ENCODE measurements around the gene TEX19. TPM values are rescaled to one million over a fixed set of nuclear protein-coding genes. Genes with fewer than 3 reads are reported as not detected.

Gene TEX19
- total RNA-seq, 1 donor from 2014 or later: not detected

DNA sequence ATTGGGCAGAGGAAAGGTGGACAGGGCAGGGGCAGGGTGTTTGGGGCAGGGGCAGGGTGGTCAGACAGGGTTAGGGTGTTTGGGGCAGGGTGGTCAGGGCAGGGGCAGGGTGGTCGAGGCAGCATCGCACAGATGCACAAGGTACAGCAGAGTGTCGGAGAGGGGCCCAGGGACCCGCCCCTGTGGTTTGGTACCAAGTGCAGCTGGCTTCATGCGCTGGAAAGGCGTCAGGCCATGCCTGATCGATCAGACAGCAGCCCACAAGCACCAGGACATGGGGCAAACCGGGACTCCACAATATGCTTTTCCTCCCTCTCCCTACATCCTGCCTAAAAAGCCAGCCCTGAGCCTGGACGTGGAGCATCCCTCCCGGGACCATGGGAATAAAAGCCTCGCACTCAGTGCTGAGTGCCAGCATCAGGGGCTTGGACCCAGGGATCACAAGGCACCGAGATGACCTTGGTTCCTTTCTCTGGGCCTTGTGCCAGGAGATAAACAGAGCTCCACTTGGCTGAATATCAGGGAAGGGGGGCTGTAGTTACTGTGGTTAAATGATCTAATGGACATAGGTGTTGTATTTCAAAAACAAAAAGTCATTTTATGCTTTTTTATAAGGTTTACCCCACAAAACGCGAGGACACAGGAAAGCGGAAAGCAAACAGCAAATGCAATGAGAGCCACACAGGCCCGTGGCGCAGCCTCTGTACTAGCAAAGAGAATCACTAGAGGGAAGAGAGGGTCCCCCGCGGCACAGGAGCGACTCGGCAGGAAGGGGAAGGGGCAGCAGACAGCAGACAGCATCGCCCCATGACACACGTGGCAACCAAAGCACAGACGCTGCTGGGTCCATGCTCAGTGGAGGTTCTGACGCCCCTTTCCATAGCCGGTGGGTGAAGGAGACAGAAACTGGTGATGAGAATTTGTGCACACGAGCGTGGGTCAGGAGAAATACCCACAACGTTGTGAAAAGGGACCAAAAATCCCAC is 53.8 kb downstream of the TEX19 start:
- H3K27ac Mint-ChIP-seq: no peak overlapping the region
- intact Hi-C loops (cut with micrococcal nuclease): loop anchor here (10.0 kb wide), 2 partner anchors 178 to 378 kb away; partner anchors contain the start of genes DCXR and RAC3
- H3K4me3 Mint-ChIP-seq (ENCODE audit: low read depth): no peak overlapping the region
- H3K9me3 Mint-ChIP-seq: no peaks in the 10 kb centered on the region
- DNase-seq (ENCODE audit: low spot score): no peak
- H3K36me3 Mint-ChIP-seq (ENCODE audit: low read depth): peaks cover 7% of the 10 kb centered on the region
- H3K4me1 Mint-ChIP-seq (ENCODE audit: low read depth): peaks cover 13% of the 10 kb centered on the region
- no peaks in the 10 kb centered on the region for H3K27me3 Mint-ChIP-seq (ENCODE audit: low read depth)

Other genes with a start within 250 kb of the TEX19 start
- gene CCDC57, start 146.4 kb upstream of the TEX19 start, total RNA-seq: 51.7 and 53.1 TPM in 2 replicates
- gene SLC16A3, start 130.2 kb upstream of the TEX19 start, total RNA-seq: 187 and 200 TPM in 2 replicates
- gene CSNK1D, start 85.5 kb upstream of the TEX19 start, total RNA-seq: 139 and 151 TPM in 2 replicates
- gene CD7, start 41.6 kb upstream of the TEX19 start, total RNA-seq: 345 and 351 TPM in 2 replicates
- 2.7 and 3.7 TPM in 2 replicates for gene SECTM1, start 25.5 kb upstream of the TEX19 start, total RNA-seq
- gene UTS2R, start 12.5 kb downstream of the TEX19 start, total RNA-seq: 0.18 TPM in 1 of 2 replicates, not detected in the other
- gene HEXD, start 59.1 kb downstream of the TEX19 start, total RNA-seq: 36.6 and 36.7 TPM in 2 replicates
- gene OGFOD3, start 59.3 kb downstream of the TEX19 start, total RNA-seq: 29.1 and 30.5 TPM in 2 replicates
- gene CYBC1, start 91.5 kb downstream of the TEX19 start, total RNA-seq: 252 and 265 TPM in 2 replicates
- 114 and 123 TPM in 2 replicates for gene NARF, start 99.5 kb downstream of the TEX19 start, total RNA-seq
- gene FOXK2, start 160.5 kb downstream of the TEX19 start, total RNA-seq: 92.9 and 95.2 TPM in 2 replicates